ENCODE results near the gene STAC.

STAC gene

GRCh38 chr3:36362973-36363372 is 17.3 kb upstream of the STAC start:
- no peak overlapping the region for H3K27ac ChIP-seq (ENCODE audit: low read length)
- TF ChIP-seq EZH2phosphoT487 (IDR thresholded peaks at IDR 0.05; ENCODE audit: low read length) (no peak), CTCF (IDR thresholded peaks at IDR 0.05; ENCODE audit: low read length) (no peak), EZH2 (optimal IDR thresholded peaks at IDR 0.05; ENCODE audit: low read depth, low read length) (no peak)

GRCh38 chr3:36364260-36364659 is 16.0 kb upstream of the STAC start:
- Histone ChIP-seq H3K9ac (ENCODE audit: low read length) (no peak overlapping the region), H4K20me1 (ENCODE audit: insufficient read depth, low read length) (no peaks in the 10 kb centered on the region), H3K4me3 (ENCODE audit: low read length) (no peak overlapping the region), H3F3A (ENCODE audit: insufficient read depth, low read length) (no peaks in the 10 kb centered on the region), H3K27me3 (replicated peaks; ENCODE audit: insufficient read depth, low read length) (no peaks in the 10 kb centered on the region), H3K79me2 (ENCODE audit: low read length) (no peaks in the 10 kb centered on the region), H2AFZ (ENCODE audit: low read length) (no peak overlapping the region), H3K27ac (ENCODE audit: low read length) (no peak overlapping the region), H3K36me3 (replicated peaks; ENCODE audit: insufficient read depth, low read length) (no peaks in the 10 kb centered on the region), H3K4me2 (ENCODE audit: low read depth, low read length) (no peak overlapping the region), H3K9me3 (replicated peaks; ENCODE audit: insufficient read depth, low read length) (no peaks in the 10 kb centered on the region), H3K9me2 (replicated peaks; ENCODE audit: insufficient read depth, low read length) (no peaks in the 10 kb centered on the region), H3K4me1 (ENCODE audit: low read length) (no peaks in the 10 kb centered on the region; the same call in 1 of the 2 replicates)
- TF ChIP-seq EZH2phosphoT487 (IDR thresholded peaks at IDR 0.05; ENCODE audit: low read length) (no peak), CTCF (IDR thresholded peaks at IDR 0.05; ENCODE audit: low read length) (no peak), EZH2 (optimal IDR thresholded peaks at IDR 0.05; ENCODE audit: low read depth, low read length) (no peak)
- no peak for DNase-seq

More at GRCh38 chr3:36362973-36363372, 17.3 kb upstream of the STAC start:
- Histone ChIP-seq H3K9me2 (replicated peaks; ENCODE audit: insufficient read depth, low read length) (no peaks in the 10 kb centered on the region), H3K27me3 (replicated peaks; ENCODE audit: insufficient read depth, low read length) (no peaks in the 10 kb centered on the region), H3K9ac (ENCODE audit: low read length) (no peak overlapping the region), H3K9me3 (replicated peaks; ENCODE audit: insufficient read depth, low read length) (no peaks in the 10 kb centered on the region), H3K36me3 (replicated peaks; ENCODE audit: insufficient read depth, low read length) (no peaks in the 10 kb centered on the region), H3F3A (ENCODE audit: insufficient read depth, low read length) (no peaks in the 10 kb centered on the region), H3K4me2 (ENCODE audit: low read depth, low read length) (no peak overlapping the region), H2AFZ (ENCODE audit: low read length) (no peak overlapping the region), H3K4me1 (ENCODE audit: low read length) (no peaks in the 10 kb centered on the region; the same call in 1 of the 2 replicates), H4K20me1 (ENCODE audit: insufficient read depth, low read length) (no peaks in the 10 kb centered on the region), H3K79me2 (ENCODE audit: low read length) (no peaks in the 10 kb centered on the region), H3K4me3 (ENCODE audit: low read length) (no peak overlapping the region)
- no peak for DNase-seq

GRCh38 chr3:36365829-36366228 is 14.5 kb upstream of the STAC start:
- Histone ChIP-seq H4K20me1 (ENCODE audit: insufficient read depth, low read length) (no peaks in the 10 kb centered on the region), H3K79me2 (ENCODE audit: low read length) (no peaks in the 10 kb centered on the region), H3K36me3 (replicated peaks; ENCODE audit: insufficient read depth, low read length) (no peaks in the 10 kb centered on the region), H3K4me1 (ENCODE audit: low read length) (no peaks in the 10 kb centered on the region; the same call in 1 of the 2 replicates), H2AFZ (ENCODE audit: low read length) (no peak overlapping the region), H3K4me2 (ENCODE audit: low read depth, low read length) (no peak overlapping the region), H3K4me3 (ENCODE audit: low read length) (no peak overlapping the region), H3F3A (ENCODE audit: insufficient read depth, low read length) (no peaks in the 10 kb centered on the region), H3K27me3 (replicated peaks; ENCODE audit: insufficient read depth, low read length) (no peaks in the 10 kb centered on the region), H3K9me3 (replicated peaks; ENCODE audit: insufficient read depth, low read length) (no peaks in the 10 kb centered on the region), H3K9ac (ENCODE audit: low read length) (no peak overlapping the region), H3K9me2 (replicated peaks; ENCODE audit: insufficient read depth, low read length) (no peaks in the 10 kb centered on the region), H3K27ac (ENCODE audit: low read length) (no peak overlapping the region)
- TF ChIP-seq EZH2 (optimal IDR thresholded peaks at IDR 0.05; ENCODE audit: low read depth, low read length) (no peak), CTCF (IDR thresholded peaks at IDR 0.05; ENCODE audit: low read length) (no peak), EZH2phosphoT487 (IDR thresholded peaks at IDR 0.05; ENCODE audit: low read length) (no peak)
- DNase-seq: no peak
